Measurements from ENCODE around the gene SCUBE3.

SCUBE3 gene

GRCh38 chr6:35242486-35242885 is 28.7 kb downstream of the SCUBE3 start:
- no peak for DNase-seq

- no peak for DNase-seq
Observed at GRCh38 chr6:35242906-35243305, 29.1 kb downstream of the SCUBE3 start.

DNA sequence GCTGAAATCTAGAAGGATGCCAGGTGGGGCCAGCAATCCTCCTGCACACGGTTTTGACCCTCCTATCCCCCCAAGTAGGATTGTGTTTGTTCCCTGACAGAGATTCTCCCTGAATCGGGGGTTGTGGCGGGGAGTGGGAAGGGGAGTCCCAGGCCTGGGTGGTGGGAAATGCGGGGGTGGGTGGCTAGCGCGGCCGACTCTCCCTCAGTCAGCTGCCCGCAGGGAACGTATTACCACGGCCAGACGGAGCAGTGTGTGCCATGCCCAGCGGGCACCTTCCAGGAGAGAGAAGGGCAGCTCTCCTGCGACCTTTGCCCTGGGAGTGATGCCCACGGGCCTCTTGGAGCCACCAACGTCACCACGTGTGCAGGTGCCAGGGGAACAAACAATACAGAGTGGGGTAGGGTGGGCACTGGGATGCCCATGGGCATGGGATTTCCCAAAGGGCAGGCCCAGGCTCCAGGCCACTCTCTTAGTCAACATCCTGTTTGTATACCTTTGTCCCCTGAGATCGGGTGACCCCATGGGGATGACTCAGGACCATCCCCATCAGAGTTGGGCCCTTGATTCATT is 29.7 kb downstream of the SCUBE3 start:
- DNase-seq: no peak

DNA sequence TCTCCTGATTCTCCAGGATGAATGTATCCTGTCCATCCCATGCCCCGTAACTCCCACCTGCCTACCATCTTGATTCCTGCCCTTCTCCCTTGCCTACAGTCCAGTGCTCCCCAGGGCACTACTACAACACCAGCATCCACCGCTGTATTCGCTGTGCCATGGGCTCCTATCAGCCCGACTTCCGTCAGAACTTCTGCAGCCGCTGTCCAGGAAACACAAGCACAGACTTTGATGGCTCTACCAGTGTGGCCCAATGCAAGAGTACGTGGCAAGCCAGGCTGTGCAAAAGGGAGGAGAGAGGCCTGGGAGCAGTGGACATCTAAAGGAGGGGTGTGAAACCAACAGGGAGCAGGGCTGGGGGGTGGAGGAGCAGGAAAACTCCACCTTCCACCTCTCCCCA is 30.8 kb downstream of the SCUBE3 start:
- DNase-seq: no peak

- DNase-seq: no peak
Observed at GRCh38 chr6:35247642-35248231, 34.0 kb downstream of the SCUBE3 start.

DNA sequence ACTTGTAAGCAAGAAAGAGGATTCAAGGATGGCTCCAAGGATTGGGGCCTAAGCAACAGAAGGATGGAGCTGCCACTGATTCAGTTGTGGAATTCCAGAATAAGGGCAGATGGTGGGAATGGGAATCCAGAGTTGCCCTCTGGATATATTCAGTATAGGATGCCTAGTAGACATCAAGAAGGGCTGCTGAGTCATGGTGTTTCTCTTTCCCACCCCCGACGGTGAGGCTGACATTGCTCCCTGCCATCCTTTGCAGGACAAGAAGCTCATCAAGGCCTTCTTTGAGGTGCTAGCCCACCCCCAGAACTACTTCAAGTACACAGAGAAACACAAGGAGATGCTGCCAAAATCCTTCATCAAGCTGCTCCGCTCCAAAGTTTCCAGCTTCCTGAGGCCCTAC is 34.5 kb downstream of the SCUBE3 start:
- no peak for DNase-seq

- DNase-seq: no peak
Observed at GRCh38 chr6:35248965-35249364, 35.2 kb downstream of the SCUBE3 start.

DNA sequence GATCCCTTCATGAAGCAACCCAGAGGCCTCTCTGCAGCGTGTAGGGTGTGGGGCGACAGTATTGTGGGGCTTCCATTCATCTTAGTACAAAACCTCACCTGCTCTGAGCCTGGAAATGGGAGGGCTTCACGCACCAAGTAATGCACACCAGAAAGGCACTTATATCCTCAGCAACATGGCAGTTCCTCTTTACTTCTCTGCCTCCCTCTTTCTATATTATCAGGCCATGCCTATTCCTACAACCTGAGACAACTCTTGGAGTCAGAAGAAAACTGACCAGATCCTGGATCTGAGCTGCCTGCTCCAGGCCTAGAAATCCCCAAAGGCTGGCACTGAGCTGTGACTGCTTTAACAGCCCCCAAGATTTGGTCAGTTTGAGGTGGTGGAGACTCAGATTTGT is 38.2 kb downstream of the SCUBE3 start:
- DNase-seq: no peak

DNA sequence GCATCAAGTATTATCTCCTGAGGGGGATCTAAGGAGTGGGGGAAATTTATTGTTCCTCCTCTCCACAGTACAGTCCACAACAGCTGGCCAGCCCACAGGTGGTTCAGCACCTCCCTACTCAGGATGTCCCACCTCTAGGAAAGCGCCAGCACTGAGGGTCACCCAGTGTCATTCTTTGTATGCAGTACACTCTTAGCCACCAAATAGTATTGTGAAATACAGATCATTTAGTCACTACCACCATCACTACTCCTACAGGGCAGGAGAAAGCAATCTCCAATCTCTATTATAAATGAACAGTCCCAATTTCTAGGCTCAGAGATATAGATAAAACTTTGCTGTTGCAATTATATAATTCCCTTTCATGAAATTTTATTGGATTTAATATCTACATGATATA is 39.5 kb downstream of the SCUBE3 start:
- DNase-seq: no peak

DNA sequence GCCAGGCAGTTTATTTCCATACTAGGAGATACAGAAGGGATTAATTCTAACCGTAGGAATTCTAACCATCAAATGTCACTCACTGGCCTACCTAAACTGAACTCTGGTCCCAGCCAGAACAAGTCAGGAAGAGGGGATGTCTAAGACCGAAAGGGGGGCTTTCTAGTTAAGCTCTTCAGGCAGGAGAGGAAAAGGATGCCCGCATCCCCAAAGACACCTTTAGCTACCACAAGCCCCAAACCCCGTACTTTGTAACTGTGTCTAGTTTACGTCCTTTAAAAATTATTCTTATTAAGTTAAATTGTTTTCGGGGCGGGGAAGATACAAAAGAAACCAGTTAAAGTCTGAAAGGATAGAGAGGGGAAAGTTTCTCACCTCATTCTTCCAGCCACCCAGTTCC is 44.6 kb downstream of the SCUBE3 start:
- no peak for DNase-seq

DNA sequence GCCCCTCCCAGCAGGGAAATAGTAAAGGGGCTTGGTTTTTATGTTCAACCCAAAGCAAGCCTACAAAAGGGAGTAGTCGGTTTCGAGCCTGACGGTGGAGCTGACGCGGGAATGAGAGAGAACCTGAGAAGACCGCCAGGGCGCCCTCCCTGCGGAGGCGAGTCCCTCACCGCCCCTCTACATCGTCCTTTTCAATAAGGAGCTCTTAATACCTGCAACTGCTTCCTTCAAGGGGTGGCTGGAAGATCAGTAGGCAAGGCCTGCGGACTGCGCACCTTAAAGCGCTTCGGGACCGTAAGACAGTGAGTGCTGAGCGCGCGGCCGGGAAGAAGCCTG is 45.1 kb downstream of the SCUBE3 start:
- peak in 4 of 14 donors; percentile 33 to 71 (median 56) for DNase-seq

- peak; percentile 79 to 98 (median 94) for DNase-seq
Observed at GRCh38 chr6:35259194-35259947, 45.6 kb downstream of the SCUBE3 start, which contains the start of gene ZNF76. ZNF76 (plus strand) TSS chr6:35259735; CDS start chr6:35281152, 21,417 bp downstream.

- peak in 10 of 14 donors; percentile 47 to 74 (median 62) for DNase-seq
Observed at GRCh38 chr6:35259948-35260590, 46.3 kb downstream of the SCUBE3 start.

DNA sequence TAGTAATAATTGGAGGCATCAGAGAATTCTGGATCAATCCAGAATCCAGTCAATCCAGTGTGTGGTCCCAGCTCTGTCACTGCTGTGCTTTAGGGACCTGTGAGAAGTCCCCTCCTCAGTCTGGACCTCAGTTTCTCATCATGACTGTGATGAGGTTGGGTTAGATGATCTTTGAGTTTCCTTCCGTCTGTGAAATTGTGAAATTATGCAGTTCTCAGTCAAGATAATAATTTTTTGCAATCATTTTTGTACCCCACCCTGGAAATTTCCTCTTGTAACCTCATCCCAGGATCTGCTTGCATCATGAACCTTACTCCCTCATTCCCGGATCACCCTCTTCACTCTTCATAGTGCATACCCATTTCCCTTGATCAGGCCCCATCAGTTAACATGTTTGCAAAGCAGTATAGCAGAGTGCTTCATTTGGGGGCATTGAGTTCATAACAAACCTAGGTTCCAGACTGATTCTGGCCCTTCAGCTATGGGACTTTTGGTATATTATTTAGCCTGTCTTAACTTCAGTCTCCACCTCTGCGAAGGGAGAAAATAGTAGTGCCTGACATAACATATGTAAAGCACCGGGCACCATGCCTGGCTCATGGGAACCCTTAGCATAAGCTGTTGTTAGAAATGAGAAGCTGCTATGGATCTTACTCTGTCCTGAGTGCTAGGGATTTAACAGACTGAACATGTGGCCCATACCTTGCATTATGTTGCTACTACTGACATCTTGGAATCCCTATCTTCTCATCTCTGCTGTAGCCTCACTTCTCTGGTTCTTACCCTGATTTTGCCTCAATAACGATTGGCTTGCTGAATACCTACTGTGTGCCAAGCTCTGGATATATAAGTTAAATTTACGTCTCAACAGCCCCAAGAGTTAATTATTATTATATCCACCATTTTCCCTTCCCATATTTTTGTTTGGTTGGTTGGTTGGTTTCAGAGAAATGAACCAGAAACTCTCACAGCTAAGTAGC is 47.1 kb downstream of the SCUBE3 start:
- DNase-seq: no peak

GRCh38 chr6:35262596-35262995 is 48.8 kb downstream of the SCUBE3 start:
- DNase-seq: no peak

DNA sequence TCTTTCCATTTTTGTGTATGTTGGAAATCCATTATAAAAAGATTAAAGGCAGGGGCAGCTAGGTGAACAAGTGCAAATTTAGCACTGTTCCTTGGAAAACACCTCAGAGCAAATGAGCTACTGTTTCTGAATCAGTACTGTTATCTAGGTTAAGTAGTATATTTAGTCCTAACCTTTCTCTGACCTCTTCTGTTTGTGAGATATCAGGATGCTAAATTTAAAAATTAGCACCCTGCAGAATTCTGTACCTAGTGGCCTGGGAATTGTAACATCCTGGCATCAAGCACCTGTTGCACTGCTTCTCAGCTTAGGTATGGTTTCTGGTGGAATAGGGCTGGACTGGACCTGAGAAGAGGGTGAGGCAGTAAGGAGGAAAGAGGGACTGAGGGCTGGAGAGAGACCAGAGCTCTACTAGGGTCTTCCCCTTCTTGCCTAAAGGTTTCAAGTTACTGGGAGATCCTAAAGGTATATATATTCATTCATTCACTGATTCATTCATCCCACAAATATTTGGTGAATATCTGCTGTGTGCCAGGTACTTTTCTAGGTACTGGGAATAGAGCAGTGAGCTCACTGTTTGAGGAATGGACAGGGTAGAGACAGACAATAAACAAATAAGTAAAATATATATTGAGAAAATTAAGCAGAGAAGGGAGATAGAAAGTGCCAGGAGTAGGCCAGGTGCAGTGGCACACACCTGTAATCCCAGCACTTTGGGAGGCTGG is 51.0 kb downstream of the SCUBE3 start:
- no peak for DNase-seq

DNA sequence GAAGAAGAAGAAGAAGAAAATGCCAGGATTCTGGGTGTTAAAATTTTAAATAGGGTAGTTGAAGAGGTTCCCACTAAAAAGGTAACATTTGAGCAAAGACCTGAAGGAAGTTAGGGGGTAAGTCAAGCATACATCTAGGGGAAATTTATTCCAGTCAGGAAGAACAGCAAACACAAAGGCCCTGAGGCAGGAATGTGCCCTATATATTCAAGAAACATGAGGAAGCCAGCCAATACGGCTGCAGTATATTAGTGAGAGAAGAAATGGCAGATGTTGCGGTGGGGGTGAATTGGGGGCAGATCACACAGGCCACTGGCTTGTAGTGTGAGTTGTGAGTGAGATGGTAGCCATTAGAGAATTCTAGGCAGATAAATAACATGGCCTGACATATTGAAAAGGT is 51.8 kb downstream of the SCUBE3 start:
- no peak for DNase-seq

DNA sequence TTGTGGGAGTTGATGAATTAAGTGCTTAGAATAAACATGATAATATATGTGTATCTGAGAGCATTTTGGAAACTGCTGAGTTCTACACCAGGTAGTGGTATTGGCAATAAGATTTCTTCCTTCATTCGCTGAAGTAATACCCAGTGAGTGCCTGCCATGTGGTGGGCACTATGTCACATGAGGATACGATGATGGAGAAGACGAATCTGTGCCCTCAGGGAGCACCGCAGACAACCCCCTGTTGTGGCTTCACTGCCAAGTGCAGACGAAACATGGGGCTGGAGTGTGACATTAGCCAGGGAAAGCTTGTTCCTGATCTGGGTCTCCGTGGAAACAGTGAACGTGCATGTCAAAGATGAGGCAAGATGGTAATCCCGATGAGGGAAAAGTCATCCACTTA is 53.7 kb downstream of the SCUBE3 start:
- no peak for DNase-seq

DNA sequence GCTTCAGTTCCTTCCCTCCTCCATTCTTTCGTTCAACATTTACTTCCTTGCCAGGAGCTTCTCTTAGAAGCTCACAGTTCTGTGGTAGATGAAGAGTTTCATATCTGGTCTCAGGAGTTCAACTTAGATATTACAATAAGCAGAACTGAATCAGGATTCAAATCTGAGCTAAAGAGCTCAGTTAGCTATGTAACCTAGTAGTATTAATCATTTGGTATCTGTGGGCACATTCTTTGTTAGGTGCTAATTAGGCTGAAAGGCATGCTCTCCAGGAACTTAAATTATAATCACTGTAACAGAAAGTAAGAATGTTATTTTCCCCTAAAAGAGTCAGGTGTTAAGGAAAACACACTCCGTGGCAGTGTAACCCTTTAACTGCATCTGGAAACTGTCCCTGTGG is 54.1 kb downstream of the SCUBE3 start:
- DNase-seq: no peak

GRCh38 chr6:35272005-35272404 is 58.2 kb downstream of the SCUBE3 start:
- no peak for DNase-seq

DNA sequence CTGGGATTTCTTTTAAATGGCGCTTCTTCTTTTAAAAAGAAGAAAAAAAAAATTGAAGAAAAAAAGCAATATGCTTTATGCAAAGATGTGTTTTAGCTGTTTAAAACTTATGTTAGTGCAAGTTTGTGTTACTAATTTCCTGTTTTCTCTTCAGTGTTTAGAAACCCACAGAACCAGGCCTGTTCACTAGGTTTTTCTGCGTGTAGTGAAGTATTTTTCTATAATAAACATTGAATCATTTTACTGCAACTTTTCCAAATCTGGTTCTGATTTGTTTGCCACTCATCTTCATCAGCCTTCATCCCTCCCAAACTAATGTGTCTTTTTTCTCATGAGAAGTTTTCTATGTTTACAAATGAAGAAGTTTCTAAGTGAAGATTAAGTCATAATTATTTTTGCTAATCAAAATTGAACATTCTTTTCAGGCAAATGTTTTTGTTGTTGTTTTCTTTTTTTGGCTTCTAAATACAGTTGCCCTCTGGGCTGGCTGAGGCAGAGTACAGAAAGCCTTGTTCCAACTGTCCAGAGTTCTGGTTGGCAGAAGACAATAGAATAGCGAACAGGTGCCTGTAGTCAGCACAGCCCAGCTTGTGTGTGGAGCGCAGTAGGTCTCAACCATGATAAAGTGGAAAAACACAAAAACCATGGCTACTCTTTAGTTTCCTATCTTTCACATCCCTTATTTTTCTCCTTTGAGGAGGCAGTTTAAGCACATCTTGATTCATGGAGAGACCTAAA is 60.2 kb downstream of the SCUBE3 start:
- no peak for DNase-seq
